GM12878 (cell line): Measurements from ENCODE around the gene MIEF1. TPM values are rescaled to one million over a fixed set of nuclear protein-coding genes. Genes with fewer than 3 reads are reported as not detected.
A peak's percentile ranks its signal among the peaks of the same experiment; 100 is the strongest.

Source experiments
- BACH1 ChIP-seq: fragments of 450-650 bp; IDR thresholded peaks from 2 replicates; pipeline ENCODE4 v1.6.1; 2017; ENCODE audit warnings: mild to moderate bottlenecking, borderline replicate concordance
- CHD1 ChIP-seq: IDR thresholded peaks from 2 replicates; pipeline ENCODE4 v1.6.1; 2012; ENCODE audit warnings: low read depth, low read length, improper control_type of control experiment
- CHD4 ChIP-seq: fragments of 200-600 bp; sonication (generic); IDR thresholded peaks from 2 replicates; pipeline ENCODE4 v1.6.1; 2016; ENCODE audit warnings: mild to moderate bottlenecking
- E2F4 ChIP-seq: IDR thresholded peaks from 2 replicates; pipeline ENCODE4 v1.6.1; 2012; ENCODE audit warnings: low read depth, low read length, improper control_type of control experiment
- EP300 ChIP-seq, 2 experiments: fragments of 150-350 bp in 1 of 2; IDR thresholded peaks; 2 replicates each; pipeline ENCODE4 v1.6.1; 2011 to 2012; ENCODE audit warnings: low read depth in 2 of 2, low read length in 2 of 2, borderline replicate concordance in 1 of 2, improper control_type of control experiment in 1 of 2, inconsistent platforms in 1 of 2; ENCODE audit not compliant: control insufficient read depth in 1 of 2
- ESRRA ChIP-seq: IDR thresholded peaks from 2 replicates; pipeline ENCODE4 v1.6.1; 2012; ENCODE audit warnings: mild to moderate bottlenecking, low read length, improper control_type of control experiment
- ETV6 ChIP-seq, 2 experiments: fragments of 450-650 bp in 1 of 2; IDR thresholded peaks in 1 of 2; conservative IDR thresholded peaks in 1 of 2; 2 replicates each; pipeline ENCODE4 v1.6.1; 2014; ENCODE audit warnings: antibody characterized with exemption in 1 of 2, borderline replicate concordance in 1 of 2, low read depth in 1 of 2, mild to moderate bottlenecking in 1 of 2, moderate library complexity in 1 of 2
- FOXM1 ChIP-seq: IDR thresholded peaks from 2 replicates; pipeline ENCODE4 v1.6.1; 2012; ENCODE audit warnings: low read depth, mild to moderate bottlenecking, inconsistent platforms, low read length, moderate library complexity
- IKZF1 ChIP-seq: fragments of 450-650 bp; conservative IDR thresholded peaks from 2 replicates; pipeline ENCODE4 v1.6.1; 2017; ENCODE audit warnings: antibody characterized with exemption, mild to moderate bottlenecking
- KAT2A ChIP-seq: conservative IDR thresholded peaks from 2 replicates; pipeline ENCODE4 v1.6.1; 2011; ENCODE audit warnings: low read depth, low read length; ENCODE audit not compliant: control insufficient read depth
- LARP7 ChIP-seq: fragments of 450-650 bp; IDR thresholded peaks from 2 replicates; pipeline ENCODE4 v1.6.1; 2017; ENCODE audit warnings: mild to moderate bottlenecking
- MLLT1 ChIP-seq: fragments of 450-650 bp; IDR thresholded peaks from 2 replicates; pipeline ENCODE4 v1.6.1; 2016; ENCODE audit warnings: mild to moderate bottlenecking
- MXI1 ChIP-seq: fragments of 150-350 bp; IDR thresholded peaks from 2 replicates; pipeline ENCODE4 v1.6.1; 2011; ENCODE audit warnings: low read depth, mild to moderate bottlenecking, inconsistent platforms, low read length, improper control_type of control experiment
- NKRF ChIP-seq: fragments of 450-650 bp; conservative IDR thresholded peaks from 2 replicates; pipeline ENCODE4 v1.6.1; 2017; ENCODE audit warnings: mild to moderate bottlenecking, moderate library complexity
- POLR2A ChIP-seq: IDR thresholded peaks from 2 replicates; pipeline ENCODE4 v1.6.1; 2011; ENCODE audit warnings: low read depth, mild to moderate bottlenecking, low read length
- POLR2AphosphoS5 ChIP-seq: IDR thresholded peaks from 2 replicates; pipeline ENCODE4 v1.6.1; 2011; ENCODE audit warnings: mild to moderate bottlenecking, low read length, inconsistent platforms
- RAD51 ChIP-seq: fragments of 450-650 bp; IDR thresholded peaks from 2 replicates; pipeline ENCODE4 v1.6.1; 2016; ENCODE audit warnings: moderate library complexity, mild to moderate bottlenecking, inconsistent platforms
- RBBP5 ChIP-seq: fragments of 200-600 bp; sonication (generic); conservative IDR thresholded peaks from 2 replicates; pipeline ENCODE4 v1.6.1; 2016
- SRF ChIP-seq, 2 experiments: IDR thresholded peaks; 2 replicates each; pipeline ENCODE4 v1.6.1; 2011; ENCODE audit warnings: low read depth in 2 of 2, low read length in 2 of 2, mild to moderate bottlenecking in 1 of 2, moderate library complexity in 1 of 2
- SUPT20H ChIP-seq: IDR thresholded peaks from 2 replicates; pipeline ENCODE4 v1.6.1; 2011; ENCODE audit warnings: low read depth, mild to moderate bottlenecking, low read length, moderate library complexity, borderline replicate concordance; ENCODE audit not compliant: control insufficient read depth
- TCF3 ChIP-seq: IDR thresholded peaks from 2 replicates; pipeline ENCODE4 v1.6.1; 2012; ENCODE audit warnings: low read depth, mild to moderate bottlenecking, low read length, borderline replicate concordance; ENCODE audit not compliant: insufficient read depth
- USF1 ChIP-seq: IDR thresholded peaks from 2 replicates; pipeline ENCODE4 v1.6.1; 2011; ENCODE audit warnings: borderline replicate concordance, low read depth, mild to moderate bottlenecking, moderate library complexity, mixed read lengths, low read length; ENCODE audit not compliant: insufficient read depth; ENCODE audit errors: extremely low read length
- ZZZ3 ChIP-seq: IDR thresholded peaks from 2 replicates; pipeline ENCODE4 v1.6.1; 2011; ENCODE audit warnings: low read depth; ENCODE audit not compliant: control insufficient read depth, insufficient read length
- polyA plus RNA-seq, 11 experiments: library from polyadenylated mRNA; depleted of rRNA in 4 of 11; unstranded in 6 of 11; stranded (reverse) in 5 of 11; fragments of >200 nt; fragmentation: Nextera tagmentation in 4 of 11; fragmentation: Illumina TruSeq in 1 of 11; extraction: Ambion mirVana in 4 of 11; extraction: Trizol in 1 of 11; gene quantifications; 1 replicate in 1 of 11; 2 replicates in 10 of 11; pipeline versions ENCODE4 v1.2.1 to v1.2.3, GENCODE V29; 2011 to 2016; ENCODE audit warnings: inconsistent platforms in 2 of 11, missing spikeins in 2 of 11, low read depth in 1 of 11
- total RNA-seq, 4 experiments: library from RNA; depleted of rRNA in 3 of 4; stranded (reverse); fragments of >200 nt in 3 of 4; fragmentation: Illumina TruSeq in 1 of 4; extraction: Trizol in 1 of 4; gene quantifications; 2 replicates each; pipeline versions ENCODE4 v1.2.1 to v1.2.3, GENCODE V29; 2013 to 2021

Gene MIEF1
- total and polyA plus RNA-seq, 10 of the 15 experiments (the other 5 are each of a cell fraction or from before 2014, with no cell fraction given), result 12.4 to 52.3 (median 29.3) TPM

- TF ChIP-seq USF1, result peak; percentile 51
- TF ChIP-seq IKZF1, result peak; percentile 81; the same call in 1 of the 2 replicates
- peak; percentile 40 to 47; a peak in 2 of 4 replicates for TF ChIP-seq SRF (IDR thresholded peaks at IDR 0.05; ENCODE audit: low read depth in 2 of 2, low read length in 2 of 2)
- TF ChIP-seq POLR2AphosphoS5, result peak; percentile 91
- TF ChIP-seq FOXM1, result no peak
- no peak for TF ChIP-seq ESRRA
- peak; percentile 99 for TF ChIP-seq POLR2A
- 0 out of 2 replicates have a peak, but pooled peaks have one; percentile 55 for TF ChIP-seq RAD51
- peak in 1 of 2 experiments; percentile 76; a peak in 2 of 4 replicates for TF ChIP-seq ETV6 (conservative IDR thresholded peaks at IDR 0.05 in 1 of 2, IDR thresholded peaks at IDR 0.05 in 1 of 2; ENCODE audit: borderline replicate concordance in 1 of 2, low read depth in 1 of 2)
- no peak for TF ChIP-seq MLLT1
- TF ChIP-seq BACH1, result peak; percentile 81
- TF ChIP-seq LARP7, result peak; percentile 86
- TF ChIP-seq KAT2A, result no peak
- no peak for TF ChIP-seq CHD1
- no peak for TF ChIP-seq RBBP5
- 0 out of 2 replicates have a peak, but pooled peaks have one; percentile 72 for TF ChIP-seq MXI1
- 0 out of 2 replicates have a peak, but pooled peaks have one; percentile 52 for TF ChIP-seq TCF3
- TF ChIP-seq SUPT20H, result no peak
- TF ChIP-seq E2F4, result peak; percentile 55; the same call in 1 of the 2 replicates
- TF ChIP-seq NKRF, result peak; percentile 65
- TF ChIP-seq ZZZ3, result no peak
- no peak for TF ChIP-seq CHD4
- TF ChIP-seq EP300 (IDR thresholded peaks at IDR 0.05; ENCODE audit: borderline replicate concordance in 1 of 2, control insufficient read depth in 1 of 2, low read depth in 2 of 2, low read length in 2 of 2), result no peak
These were observed 30.4 kb downstream of the MIEF1 start, which contains the start of gene RPS19BP1 (continued) for GRCh38 chr22:39532215-39533073.
